IMR-90 (cell line): ENCODE results near the gene C6. TPM values are rescaled to one million over a fixed set of nuclear protein-coding genes. Genes with fewer than 3 reads are reported as not detected.
A peak's percentile ranks its signal among the peaks of the same experiment; 100 is the strongest.

Experiments used
- ATAC-seq: fragments of 200-7000 bp; cut with Tn5 transposase; 2 replicates; pipeline ENCODE4 v1.9.1; 2020; ENCODE audit warnings: low read depth, mild to moderate bottlenecking, moderate library complexity
- BruUV-seq: library from RNA; stranded (reverse); fragments of 400-500 nt; replicated peaks from 2 replicates; lab custom pipeline; 2021; lab: Mats Ljungman, UMichigan
- CTCF ChIA-PET: fragments of 300-600 bp; formaldehyde crosslinking; extraction: SDS; loops from one replicate; lab custom pipeline; 2021; ENCODE audit warnings: antibody characterized with exemption; lab: Yijun Ruan, JAX
- POLR2A ChIA-PET: fragments of 300-600 bp; sonication (Branson Sonifier 250); formaldehyde crosslinking; loops from one replicate; lab custom pipeline; 2022; ENCODE audit warnings: antibody characterized with exemption; ENCODE audit not compliant: unreplicated experiment; lab: Charles Lee
- DNase-seq: peaks from one replicate; pipeline ENCODE4 v3.0.0; 2013
- H2AFZ ChIP-seq: replicated peaks from 2 replicates; pipeline ENCODE3; 2013; ENCODE audit warnings: low read length, mild to moderate bottlenecking; ENCODE audit not compliant: poor library complexity
- H2AK5ac ChIP-seq: 2 replicates; pipeline ENCODE4 v1.6.1; 2013; ENCODE audit warnings: low read depth, low read length, inconsistent platforms
- H2AK9ac ChIP-seq: replicated peaks from 2 replicates; pipeline ENCODE3; 2013; ENCODE audit warnings: mild to moderate bottlenecking, low read depth, low read length, moderate library complexity; ENCODE audit not compliant: poor library complexity
- H2BK120ac ChIP-seq: 2 replicates; pipeline ENCODE4 v1.6.1; 2013; ENCODE audit warnings: low read depth, low read length, inconsistent platforms
- H2BK15ac ChIP-seq: 3 replicates; pipeline ENCODE4 v1.6.1; 2013; ENCODE audit warnings: low read depth, low read length, inconsistent platforms
- H2BK20ac ChIP-seq: 2 replicates; pipeline ENCODE4 v1.6.1; 2013; ENCODE audit warnings: low read depth, mild to moderate bottlenecking, inconsistent platforms, low read length, moderate library complexity
- H2BK5ac ChIP-seq: 2 replicates; pipeline ENCODE4 v1.6.1; 2013; ENCODE audit warnings: mild to moderate bottlenecking, low read depth, low read length, inconsistent platforms; ENCODE audit not compliant: poor library complexity, severe bottlenecking
- H3K14ac ChIP-seq: replicated peaks from 2 replicates; pipeline ENCODE4 v1.6.1; 2013; ENCODE audit warnings: low read depth, low read length, inconsistent platforms
- H3K18ac ChIP-seq: 2 replicates; pipeline ENCODE4 v1.6.1; 2013; ENCODE audit warnings: low read depth, low read length, control low read depth
- H3K23ac ChIP-seq: 2 replicates; pipeline ENCODE4 v1.6.1; 2013; ENCODE audit warnings: low read depth, low read length, inconsistent platforms
- H3K27ac ChIP-seq: 2 replicates; pipeline ENCODE4 v1.5.1; 2013; ENCODE audit warnings: mild to moderate bottlenecking, control low read depth, low read length; ENCODE audit not compliant: insufficient read depth
- H3K27me3 ChIP-seq: 2 replicates; pipeline ENCODE4 v1.6.1; 2013; ENCODE audit warnings: low read length; ENCODE audit not compliant: control insufficient read depth, insufficient read depth
- H3K36me3 ChIP-seq: 2 replicates; pipeline ENCODE4 v1.6.1; 2013; ENCODE audit warnings: low read length, mixed read lengths; ENCODE audit not compliant: control insufficient read depth, insufficient read depth
- H3K4ac ChIP-seq: 2 replicates; pipeline ENCODE4 v1.6.1; 2013; ENCODE audit warnings: low read depth, low read length, inconsistent platforms
- H3K4me1 ChIP-seq: 2 replicates; pipeline ENCODE4 v1.6.1; 2013; ENCODE audit warnings: low read length, mixed read lengths; ENCODE audit not compliant: control insufficient read depth, insufficient read depth
- H3K4me2 ChIP-seq: 2 replicates; pipeline ENCODE4 v1.6.1; 2013; ENCODE audit warnings: low read depth, mild to moderate bottlenecking, control low read depth, low read length, moderate library complexity
- H3K4me3 ChIP-seq: 2 replicates; pipeline ENCODE4 v1.5.1; 2013; ENCODE audit warnings: low read depth, mild to moderate bottlenecking, control low read depth, low read length, moderate library complexity; ENCODE audit not compliant: insufficient read depth
- H3K56ac ChIP-seq: 2 replicates; pipeline ENCODE4 v1.6.1; 2013; ENCODE audit warnings: low read length, inconsistent platforms; ENCODE audit not compliant: insufficient read depth; ENCODE audit errors: extremely low read depth
- H3K79me1 ChIP-seq, 2 experiments: 2 replicates each; pipeline ENCODE4 v1.6.1; 2013; ENCODE audit warnings: low read length in 2 of 2, inconsistent platforms in 1 of 2, low read depth in 1 of 2
- H3K9ac ChIP-seq: 2 replicates; pipeline ENCODE4 v1.6.1; 2013; ENCODE audit warnings: low read depth, low read length, control low read depth
- H3K9me1 ChIP-seq: 2 replicates; pipeline ENCODE4 v1.6.1; 2013; ENCODE audit warnings: low read length, inconsistent platforms; ENCODE audit not compliant: insufficient read depth
- H3K9me3 ChIP-seq: 2 replicates; pipeline ENCODE4 v1.6.1; 2013; ENCODE audit warnings: low read length; ENCODE audit not compliant: control insufficient read depth, insufficient read depth
- H4K20me1 ChIP-seq: 2 replicates; pipeline ENCODE4 v1.6.1; 2013; ENCODE audit warnings: low read length, inconsistent platforms; ENCODE audit not compliant: insufficient read depth
- H4K5ac ChIP-seq: 2 replicates; pipeline ENCODE4 v1.6.1; 2013; ENCODE audit warnings: mild to moderate bottlenecking, low read depth, low read length, control low read depth
- H4K8ac ChIP-seq, 2 experiments: 2 replicates each; pipeline ENCODE4 v1.6.1; 2013; ENCODE audit warnings: low read depth in 2 of 2, low read length in 2 of 2, control low read depth in 1 of 2, inconsistent platforms in 1 of 2
- H4K91ac ChIP-seq: 2 replicates; pipeline ENCODE4 v1.6.1; 2013; ENCODE audit warnings: low read depth, low read length, inconsistent platforms; ENCODE audit not compliant: insufficient read depth
- BHLHE40 ChIP-seq: fragments of 150-350 bp; IDR thresholded peaks from 2 replicates; pipeline ENCODE4 v1.6.1; 2016; ENCODE audit warnings: mild to moderate bottlenecking, low read depth, low read length
- CEBPB ChIP-seq: IDR thresholded peaks from 2 replicates; pipeline ENCODE4 v1.6.1; 2012; ENCODE audit warnings: low read depth, low read length, improper control_type of control experiment
- CHD1 ChIP-seq: IDR thresholded peaks from 2 replicates; pipeline ENCODE4 v1.6.1; 2012; ENCODE audit warnings: low read depth, low read length, improper control_type of control experiment
- CTCF ChIP-seq: conservative IDR thresholded peaks from 2 replicates; pipeline ENCODE4 v1.5.1; 2012; ENCODE audit warnings: mild to moderate bottlenecking, low read depth, low read length, improper control_type of control experiment
- ELK1 ChIP-seq: fragments of 150-350 bp; IDR thresholded peaks from 2 replicates; pipeline ENCODE4 v1.6.1; 2016; ENCODE audit warnings: low read depth, mild to moderate bottlenecking, low read length, moderate library complexity, borderline replicate concordance
- FOS ChIP-seq: fragments of 150-350 bp; IDR thresholded peaks from 2 replicates; pipeline ENCODE4 v1.6.1; 2016; ENCODE audit warnings: low read depth, low read length
- MAFK ChIP-seq: IDR thresholded peaks from 2 replicates; pipeline ENCODE4 v1.6.1; 2012; ENCODE audit warnings: low read depth, low read length, improper control_type of control experiment
- MAZ ChIP-seq: IDR thresholded peaks from 2 replicates; pipeline ENCODE4 v1.6.1; 2012; ENCODE audit warnings: low read depth, mild to moderate bottlenecking, low read length, improper control_type of control experiment, moderate library complexity, borderline replicate concordance
- MXI1 ChIP-seq: IDR thresholded peaks from 2 replicates; pipeline ENCODE4 v1.6.1; 2012; ENCODE audit warnings: low read depth, mild to moderate bottlenecking, low read length, moderate library complexity, borderline replicate concordance
- NFE2L2 ChIP-seq: fragments of 150-350 bp; IDR thresholded peaks from 2 replicates; pipeline ENCODE4 v1.6.1; 2016; ENCODE audit warnings: low read depth, mild to moderate bottlenecking, low read length
- POLR2A ChIP-seq: IDR thresholded peaks from 2 replicates; pipeline ENCODE4 v1.6.1; 2012; ENCODE audit warnings: mild to moderate bottlenecking, low read depth, low read length
- RAD21 ChIP-seq: IDR thresholded peaks from 2 replicates; pipeline ENCODE4 v1.6.1; 2012; ENCODE audit warnings: low read length, improper control_type of control experiment
- RCOR1 ChIP-seq: IDR thresholded peaks from 2 replicates; pipeline ENCODE4 v1.6.1; 2012; ENCODE audit warnings: mild to moderate bottlenecking, low read length, improper control_type of control experiment; ENCODE audit not compliant: insufficient replicate concordance
- RFX5 ChIP-seq: IDR thresholded peaks from 2 replicates; pipeline ENCODE4 v1.8.0; 2012; ENCODE audit warnings: low read depth, mild to moderate bottlenecking, low read length, moderate library complexity
- SMC3 ChIP-seq: fragments of 150-350 bp; IDR thresholded peaks from 2 replicates; pipeline ENCODE4 v1.6.1; 2016; ENCODE audit warnings: low read depth, mild to moderate bottlenecking, antibody characterized with exemption, low read length, moderate library complexity
- USF2 ChIP-seq: fragments of 150-350 bp; IDR thresholded peaks from 2 replicates; pipeline ENCODE4 v1.6.1; 2017; ENCODE audit warnings: mild to moderate bottlenecking, antibody characterized with exemption, low read length, low read depth
- dilution Hi-C: fragments of 300-500 bp; cut with HindIII; formaldehyde crosslinking; loops from one replicate; pipeline ENCODE4 v1.14.3; 2018; ENCODE audit warnings: low sequenced_read_pairs; ENCODE audit not compliant: unreplicated experiment
- in situ Hi-C: fragments of 300-500 bp; cut with MboI; formaldehyde crosslinking; loops from 3 replicates; pipeline ENCODE4 v1.14.3; 2019; ENCODE audit warnings: low sequenced_read_pairs, inconsistent platforms, mixed read lengths
- intact Hi-C: fragments of 100-400 bp; cut with micrococcal nuclease; formaldehyde crosslinking; loops from 2 replicates; pipeline ENCODE4 v1.10.0; 2022
- polyA plus RNA-seq, 3 experiments: library from polyadenylated mRNA; depleted of rRNA; stranded (reverse); fragments of >200 nt; gene quantifications; 2 replicates each; pipeline ENCODE4 v1.2.3, GENCODE V29; 2012; ENCODE audit warnings: low replicate concordance in 1 of 3
- total RNA-seq: library from RNA; depleted of rRNA; stranded (reverse); fragments of >200 nt; gene quantifications from 2 replicates; pipeline ENCODE4 v1.2.3, GENCODE V29; 2012

Gene C6
- total and polyA plus RNA-seq, 2 of the 4 experiments (the other 2 are of a cell fraction): 0.05 to 0.18 TPM

- Histone ChIP-seq H3K9me1 (no peaks in the 10 kb centered on the region), H3K36me3 (no peaks in the 10 kb centered on the region), H4K91ac (no peak overlapping the region), H3K4me3 (no peak overlapping the region), H2BK5ac (no peak overlapping the region), H3K9me3 (no peaks in the 10 kb centered on the region), H3K14ac (0 out of 2 replicates have a peak overlapping the region, but pooled peaks have one; percentile 36), H3K27ac (no peak overlapping the region), H2BK15ac (no peak overlapping the region; the same call in 2 of the 3 replicates), H4K20me1 (no peaks in the 10 kb centered on the region), H3K79me1 (no peaks in the 10 kb centered on the region), H2AFZ (no peak overlapping the region), H3K4me1 (no peaks in the 10 kb centered on the region), H3K18ac (no peak overlapping the region), H4K8ac (no peak overlapping the region), H2AK9ac (no peak overlapping the region), H4K5ac (no peak overlapping the region), H2AK5ac (no peak overlapping the region), H3K23ac (no peak overlapping the region; the same call in 1 of the 2 replicates), H2BK120ac (no peak overlapping the region), H2BK20ac (no peak overlapping the region), H3K4ac (no peak overlapping the region), H3K9ac (no peak overlapping the region), H3K4me2 (no peak overlapping the region), H3K56ac (no peak overlapping the region), H3K27me3 (no peaks in the 10 kb centered on the region)
- intact Hi-C loops (no loop called here), in situ Hi-C loops (no loop called here), dilution Hi-C loops (no loop called here)
- no peak for TF ChIP-seq POLR2A
- no peak for TF ChIP-seq CHD1
- TF ChIP-seq USF2: no peak
- no peak for TF ChIP-seq RAD21
- no peak for TF ChIP-seq ELK1
- no peak for TF ChIP-seq NFE2L2
- no peak for TF ChIP-seq CTCF
- no peak for TF ChIP-seq RFX5
- no peak for TF ChIP-seq SMC3
- no peak for TF ChIP-seq BHLHE40
- TF ChIP-seq MAFK: no peak
- no peak for TF ChIP-seq CEBPB
- TF ChIP-seq RCOR1: no peak
- no peak for TF ChIP-seq FOS
- TF ChIP-seq MAZ: no peak
- no peak for TF ChIP-seq MXI1
- ChIA-PET POLR2A (no interaction called here), CTCF (no interaction called here)
- no TSS peak for BruUV-seq
- ATAC-seq (no peak), DNase-seq (no peak)
Measured at GRCh38 chr5:41102341-41102740, 111.0 kb downstream of the C6 start.
